ENCODE results near the gene TMEM45A.
"Not testable (repeated sequence)": the region's sequence is repeated elsewhere in the genome, so short reads cannot be mapped to it uniquely, and the experiment has no call there.

TMEM45A gene

GRCh38 chr3:100492059-100493006, at the start of gene TMEM45A:
Gene TMEM45A (plus strand): TSS chr3:100492619. CDS start chr3:100555212, 62,593 bp downstream.
- DNase-seq, result peak; percentile 67

- DNase-seq, result no peak
Observed at GRCh38 chr3:100443690-100444089, 48.7 kb upstream of the TMEM45A start.

- not testable (repeated sequence) for DNase-seq
Observed at GRCh38 chr3:100447067-100447466, 45.4 kb upstream of the TMEM45A start.

- DNase-seq, result no peak
Observed at GRCh38 chr3:100448079-100448478, 44.3 kb upstream of the TMEM45A start.

GRCh38 chr3:100449214-100449613, 43.2 kb upstream of the TMEM45A start:
- no peak for DNase-seq

- DNase-seq, result no peak
Observed at GRCh38 chr3:100454677-100455076, 37.7 kb upstream of the TMEM45A start.

GRCh38 chr3:100455841-100456550, 36.4 kb upstream of the TMEM45A start:
- no peak for DNase-seq

GRCh38 chr3:100456745-100457144, 35.7 kb upstream of the TMEM45A start:
- no peak for DNase-seq

GRCh38 chr3:100457811-100458210, 34.6 kb upstream of the TMEM45A start:
- no peak for DNase-seq

GRCh38 chr3:100458814-100459213, 33.6 kb upstream of the TMEM45A start:
- DNase-seq, result no peak

GRCh38 chr3:100463002-100463401, 29.4 kb upstream of the TMEM45A start:
- no peak for DNase-seq

- DNase-seq, result no peak
Observed at GRCh38 chr3:100463646-100464155, 28.7 kb upstream of the TMEM45A start.

- DNase-seq, result no peak
Observed at GRCh38 chr3:100465892-100466777, 26.3 kb upstream of the TMEM45A start.

GRCh38 chr3:100467133-100467532, 25.3 kb upstream of the TMEM45A start:
- no peak for DNase-seq

- no peak for DNase-seq
Observed at GRCh38 chr3:100468676-100469075, 23.7 kb upstream of the TMEM45A start.

GRCh38 chr3:100470951-100471350, 21.5 kb upstream of the TMEM45A start:
- DNase-seq, result no peak

GRCh38 chr3:100471444-100471843, 21.0 kb upstream of the TMEM45A start:
- no peak for DNase-seq

- DNase-seq, result not testable (repeated sequence)
Observed at GRCh38 chr3:100477851-100478360, 14.5 kb upstream of the TMEM45A start.

GRCh38 chr3:100478521-100478920, 13.9 kb upstream of the TMEM45A start:
- DNase-seq, result not testable (repeated sequence)

GRCh38 chr3:100480081-100480480, 12.3 kb upstream of the TMEM45A start:
- DNase-seq, result no peak

GRCh38 chr3:100482176-100482575, 10.2 kb upstream of the TMEM45A start:
- no peak for DNase-seq

- DNase-seq, result no peak
Observed at GRCh38 chr3:100483529-100483928, 8.9 kb upstream of the TMEM45A start.
